K562 (cell line): ENCODE measurements around the gene QSOX2.

Experiments
- CHD2 ChIP-seq: IDR thresholded peaks from 2 replicates; pipeline ENCODE4 v1.6.1; 2011; ENCODE audit warnings: low read depth, low read length
- CTCF ChIP-seq, 3 experiments: IDR thresholded peaks in 2 of 3; conservative IDR thresholded peaks in 1 of 3; 2 replicates each; pipeline ENCODE4 v1.5.1; 2011 to 2012; ENCODE audit warnings: low read length in 3 of 3, mild to moderate bottlenecking in 3 of 3, control low read depth in 2 of 3, improper control_type of control experiment in 1 of 3, inconsistent platforms in 1 of 3, low read depth in 1 of 3, mixed read lengths in 1 of 3, moderate library complexity in 1 of 3; ENCODE audit not compliant: insufficient read depth in 2 of 3
- ELF4 ChIP-seq: fragments of 450-650 bp; formaldehyde crosslinking; IDR thresholded peaks from 2 replicates; pipeline ENCODE4 v1.4.0; 2022; ENCODE audit warnings: missing genetic modification characterization
- EZH2 ChIP-seq: IDR thresholded peaks from 2 replicates; pipeline ENCODE4 v1.6.1; 2012; ENCODE audit warnings: low read depth, mild to moderate bottlenecking, inconsistent platforms, low read length, borderline replicate concordance
- HCFC1 ChIP-seq: IDR thresholded peaks from 2 replicates; pipeline ENCODE4 v1.6.1; 2012; ENCODE audit warnings: low read depth, low read length, improper control_type of control experiment
- MAFK ChIP-seq: IDR thresholded peaks from 2 replicates; pipeline ENCODE4 v1.6.1; 2011; ENCODE audit warnings: low read length, improper control_type of control experiment
- MGA ChIP-seq: fragments of 450-650 bp; IDR thresholded peaks from 2 replicates; pipeline ENCODE4 v1.6.1; 2016; ENCODE audit warnings: mild to moderate bottlenecking, moderate library complexity
- SP2 ChIP-seq: IDR thresholded peaks from 2 replicates; pipeline ENCODE4 v1.6.1; 2011; ENCODE audit warnings: mild to moderate bottlenecking, low read depth, low read length, moderate library complexity; ENCODE audit not compliant: poor library complexity, severe bottlenecking; ENCODE audit errors: extremely low read depth
- TARDBP ChIP-seq: fragments of 450-650 bp; IDR thresholded peaks from 2 replicates; pipeline ENCODE4 v1.6.1; 2016
- ZNF121 ChIP-seq: sonication (generic); formaldehyde crosslinking; conservative IDR thresholded peaks from 2 replicates; pipeline ENCODE4 v1.8.0; 2022; ENCODE audit warnings: missing genetic modification reagents
- ZNF740 ChIP-seq, 3 experiments: fragments of 200-800 bp in 1 of 3; sonication (Bioruptor generic) in 1 of 3; sonication (generic) in 1 of 3; formaldehyde crosslinking in 1 of 3; IDR thresholded peaks; 2 replicates each; pipeline versions ENCODE4 v1.6.1 to v1.8.0; 2016 to 2022; ENCODE audit warnings: mild to moderate bottlenecking in 2 of 3, missing compliant biosample characterization in 2 of 3, missing genetic modification characterization in 2 of 3, missing genetic modification reagents in 1 of 3
- TF ChIP-seq, protein P1 (sequence below): sonication (generic); formaldehyde crosslinking; IDR thresholded peaks from 2 replicates; pipeline ENCODE4 v1.8.0; 2022; ENCODE audit warnings: mild to moderate bottlenecking, missing genetic modification reagents

GRCh38 chr9:136222166-136222905, 23.3 kb downstream of the QSOX2 start:
- TF ChIP-seq CHD2 (no peak), ELF4 (CRISPR knock-in tag) (no peak), MAFK (no peak), ZNF121 (CRISPR knock-in tag) (no peak), CTCF (IDR thresholded peaks at IDR 0.05 in 2 of 3, conservative IDR thresholded peaks at IDR 0.05 in 1 of 3; ENCODE audit: insufficient read depth in 2 of 3, low read depth in 1 of 3, low read length in 3 of 3) (no peak), HCFC1 (no peak), SP2 (no peak), MGA (no peak), TARDBP (no peak), ZNF740 (CRISPR knock-in tag; IDR thresholded peaks at IDR 0.05) (no peak), ZNF740 (tag; IDR thresholded peaks at IDR 0.05) (no peak), EZH2 (no peak)
- TF ChIP-seq, protein P1, sequence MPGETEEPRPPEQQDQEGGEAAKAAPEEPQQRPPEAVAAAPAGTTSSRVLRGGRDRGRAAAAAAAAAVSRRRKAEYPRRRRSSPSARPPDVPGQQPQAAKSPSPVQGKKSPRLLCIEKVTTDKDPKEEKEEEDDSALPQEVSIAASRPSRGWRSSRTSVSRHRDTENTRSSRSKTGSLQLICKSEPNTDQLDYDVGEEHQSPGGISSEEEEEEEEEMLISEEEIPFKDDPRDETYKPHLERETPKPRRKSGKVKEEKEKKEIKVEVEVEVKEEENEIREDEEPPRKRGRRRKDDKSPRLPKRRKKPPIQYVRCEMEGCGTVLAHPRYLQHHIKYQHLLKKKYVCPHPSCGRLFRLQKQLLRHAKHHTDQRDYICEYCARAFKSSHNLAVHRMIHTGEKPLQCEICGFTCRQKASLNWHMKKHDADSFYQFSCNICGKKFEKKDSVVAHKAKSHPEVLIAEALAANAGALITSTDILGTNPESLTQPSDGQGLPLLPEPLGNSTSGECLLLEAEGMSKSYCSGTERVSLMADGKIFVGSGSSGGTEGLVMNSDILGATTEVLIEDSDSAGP = no peak
